Calu3 (cell line): ENCODE measurements around the gene SMIM26. TPM values are rescaled to one million over a fixed set of nuclear protein-coding genes. Genes with fewer than 3 reads are reported as not detected.

ENCODE experiments used
- BruUV-seq: library from RNA; stranded (reverse); fragments of 400-500 nt; replicated peaks from 2 replicates; lab custom pipeline; 2021; lab: Mats Ljungman, UMichigan
- CTCF ChIA-PET: fragments of 300-600 bp; sonication (Branson Sonifier 250); formaldehyde crosslinking; loops from one replicate; lab custom pipeline; 2022; ENCODE audit warnings: antibody characterized with exemption; lab: Charles Lee
- DNase-seq: peaks from one replicate; pipeline ENCODE4 v3.0.0; 2022
- H3K27ac Mint-ChIP-seq: one replicate; pipeline ENCODE4 v1.8.0; 2022; ENCODE audit warnings: mixed read lengths; ENCODE audit not compliant: unreplicated experiment
- H3K27me3 Mint-ChIP-seq: one replicate; pipeline ENCODE4 v1.8.0; 2022; ENCODE audit warnings: mixed read lengths; ENCODE audit not compliant: unreplicated experiment
- H3K36me3 Mint-ChIP-seq: one replicate; pipeline ENCODE4 v1.8.0; 2022; ENCODE audit warnings: mild to moderate bottlenecking, moderate library complexity, mixed read lengths; ENCODE audit not compliant: insufficient read depth, unreplicated experiment
- H3K4me1 Mint-ChIP-seq: one replicate; pipeline ENCODE4 v1.8.0; 2022; ENCODE audit warnings: mild to moderate bottlenecking, low read depth, mixed read lengths; ENCODE audit not compliant: unreplicated experiment
- H3K4me3 Mint-ChIP-seq: one replicate; pipeline ENCODE4 v1.8.0; 2022; ENCODE audit warnings: mild to moderate bottlenecking, low read depth, moderate library complexity, mixed read lengths; ENCODE audit not compliant: unreplicated experiment
- H3K9me3 Mint-ChIP-seq: one replicate; pipeline ENCODE4 v1.8.0; 2022; ENCODE audit warnings: low read depth, mixed read lengths; ENCODE audit not compliant: unreplicated experiment
- intact Hi-C: fragments of 100-400 bp; cut with micrococcal nuclease; formaldehyde crosslinking; loops from one replicate; pipeline ENCODE4 v1.10.0; 2022; ENCODE audit not compliant: unreplicated experiment
- total RNA-seq: library from RNA; stranded (reverse); gene quantifications from 2 replicates; pipeline ENCODE4 v1.2.3, GENCODE V29; 2022
- TF ChIP-seq, protein P1 (sequence below): fragments of 200-600 bp; IDR thresholded peaks from one replicate; pipeline ENCODE4 v1.8.0; 2022; ENCODE audit warnings: antibody characterized with exemption; ENCODE audit not compliant: unreplicated experiment

Gene SMIM26
- total RNA-seq, 1 experiment from 2014 or later: 17.8 TPM

DNA sequence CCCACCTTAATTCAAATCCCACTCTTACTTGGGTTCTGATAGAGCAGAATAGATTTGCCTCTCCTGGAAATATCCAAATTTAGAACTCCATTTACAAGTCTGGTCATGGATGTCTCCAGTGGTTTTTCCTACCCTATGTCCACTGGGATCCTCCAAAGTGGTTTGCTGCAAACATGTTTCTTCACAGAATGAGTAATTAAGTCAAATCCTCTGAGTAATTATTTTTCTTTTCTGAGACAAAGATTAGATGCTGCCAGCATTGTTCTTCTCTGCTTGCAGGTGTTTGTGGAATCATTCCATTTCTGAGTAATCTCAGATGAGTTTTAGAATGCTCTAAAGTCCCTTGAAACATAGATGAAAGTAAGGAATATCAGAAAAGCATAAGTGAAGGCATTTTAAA, 42.5 kb downstream of the SMIM26 start:
- intact Hi-C loops: no loop called here
- DNase-seq: no peak

DNA sequence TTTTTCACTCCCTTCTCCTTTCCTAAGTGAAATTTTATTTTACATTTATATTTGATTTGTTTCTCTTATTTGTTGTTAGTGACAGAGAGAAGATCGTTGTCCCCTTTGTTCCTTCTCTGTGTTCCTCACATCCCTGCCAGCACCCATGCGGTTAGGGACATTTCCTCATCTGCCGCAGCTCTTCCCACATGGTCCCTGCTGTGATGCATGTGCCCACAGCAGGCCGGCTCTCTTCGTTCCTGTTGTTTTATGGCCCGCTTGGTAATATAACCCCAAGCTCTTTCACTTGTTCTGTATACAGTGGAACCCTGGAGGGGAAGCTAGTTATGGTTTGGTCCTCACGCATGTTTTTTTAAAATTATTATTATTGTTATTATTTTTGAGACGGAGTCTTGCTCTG, 44.3 kb downstream of the SMIM26 start:
- intact Hi-C loops: no loop called here
- no TSS peak for BruUV-seq
- Mint-ChIP-seq H3K36me3 (no peaks in the 10 kb centered on the region), H3K27ac (no peak overlapping the region), H3K9me3 (no peaks in the 10 kb centered on the region), H3K4me3 (no peak overlapping the region), H3K27me3 (no peaks in the 10 kb centered on the region), H3K4me1 (no peaks in the 10 kb centered on the region)
- TF ChIP-seq, protein P1, sequence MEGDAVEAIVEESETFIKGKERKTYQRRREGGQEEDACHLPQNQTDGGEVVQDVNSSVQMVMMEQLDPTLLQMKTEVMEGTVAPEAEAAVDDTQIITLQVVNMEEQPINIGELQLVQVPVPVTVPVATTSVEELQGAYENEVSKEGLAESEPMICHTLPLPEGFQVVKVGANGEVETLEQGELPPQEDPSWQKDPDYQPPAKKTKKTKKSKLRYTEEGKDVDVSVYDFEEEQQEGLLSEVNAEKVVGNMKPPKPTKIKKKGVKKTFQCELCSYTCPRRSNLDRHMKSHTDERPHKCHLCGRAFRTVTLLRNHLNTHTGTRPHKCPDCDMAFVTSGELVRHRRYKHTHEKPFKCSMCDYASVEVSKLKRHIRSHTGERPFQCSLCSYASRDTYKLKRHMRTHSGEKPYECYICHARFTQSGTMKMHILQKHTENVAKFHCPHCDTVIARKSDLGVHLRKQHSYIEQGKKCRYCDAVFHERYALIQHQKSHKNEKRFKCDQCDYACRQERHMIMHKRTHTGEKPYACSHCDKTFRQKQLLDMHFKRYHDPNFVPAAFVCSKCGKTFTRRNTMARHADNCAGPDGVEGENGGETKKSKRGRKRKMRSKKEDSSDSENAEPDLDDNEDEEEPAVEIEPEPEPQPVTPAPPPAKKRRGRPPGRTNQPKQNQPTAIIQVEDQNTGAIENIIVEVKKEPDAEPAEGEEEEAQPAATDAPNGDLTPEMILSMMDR: no peak
- no peak for DNase-seq
- CTCF ChIA-PET: no interaction called here

More for the DNA sequence above, 42.5 kb downstream of the SMIM26 start:
- no TSS peak for BruUV-seq
- CTCF ChIA-PET: no interaction called here
- Mint-ChIP-seq H3K27ac (no peak overlapping the region), H3K36me3 (no peaks in the 10 kb centered on the region), H3K27me3 (no peaks in the 10 kb centered on the region), H3K4me1 (no peaks in the 10 kb centered on the region), H3K9me3 (no peaks in the 10 kb centered on the region), H3K4me3 (no peak overlapping the region)
- TF ChIP-seq, protein P1: no peak

DNA sequence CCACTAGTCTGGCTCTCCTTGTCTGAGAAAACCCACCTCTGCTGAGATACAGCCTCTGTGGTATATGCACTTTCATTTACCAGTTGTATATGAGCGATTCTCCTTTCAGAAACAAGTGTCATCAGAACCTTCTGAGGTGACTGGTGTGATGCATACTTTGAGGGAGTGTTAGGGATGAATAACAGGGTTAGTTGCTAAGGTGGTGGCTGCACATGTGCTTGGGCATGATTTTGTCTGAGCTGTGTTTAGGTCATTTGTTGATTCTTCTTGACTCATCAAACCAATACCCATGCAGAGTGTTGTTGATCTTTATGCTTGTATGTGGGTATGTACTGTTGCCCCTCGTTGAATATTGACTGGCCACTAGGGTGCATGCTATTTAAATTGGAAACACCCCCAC, 46.3 kb downstream of the SMIM26 start:
- TF ChIP-seq, protein P1: no peak
- Mint-ChIP-seq H3K27ac (no peak overlapping the region), H3K36me3 (no peaks in the 10 kb centered on the region), H3K4me1 (no peaks in the 10 kb centered on the region), H3K27me3 (no peaks in the 10 kb centered on the region), H3K9me3 (no peaks in the 10 kb centered on the region), H3K4me3 (no peak overlapping the region)
- DNase-seq: no peak
- BruUV-seq: no TSS peak
- CTCF ChIA-PET: no interaction called here
- intact Hi-C loops: no loop called here

DNA sequence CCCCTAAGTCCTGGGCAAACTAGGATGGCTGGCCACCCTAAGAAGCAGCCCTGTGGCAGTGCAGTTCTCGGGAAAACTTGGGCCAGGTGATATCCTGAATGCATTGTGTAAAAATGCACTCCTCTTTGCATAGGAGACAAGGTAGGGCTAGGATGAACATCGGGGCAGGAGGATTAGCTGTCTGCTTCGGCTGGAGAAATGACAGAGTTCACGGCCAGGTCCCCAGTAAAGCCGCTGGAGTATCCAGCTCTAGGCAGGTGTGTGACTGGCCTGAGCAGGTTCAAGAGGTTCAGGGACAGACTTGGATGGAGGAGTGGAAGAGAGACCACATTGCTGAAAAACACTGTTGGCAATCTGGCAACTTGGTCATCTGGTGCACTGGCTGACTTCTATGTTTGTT, 47.0 kb downstream of the SMIM26 start:
- TF ChIP-seq, protein P1: no peak
- DNase-seq: no peak
- H3K4me3 Mint-ChIP-seq: no peak overlapping the region
- intact Hi-C loops: no loop called here
- no peaks in the 10 kb centered on the region for H3K9me3 Mint-ChIP-seq
- no TSS peak for BruUV-seq
- no peaks in the 10 kb centered on the region for H3K27me3 Mint-ChIP-seq
- CTCF ChIA-PET: no interaction called here
- no peaks in the 10 kb centered on the region for H3K36me3 Mint-ChIP-seq
- no peaks in the 10 kb centered on the region for H3K4me1 Mint-ChIP-seq
- H3K27ac Mint-ChIP-seq: no peak overlapping the region
